Activated effector memory CD4-positive, alpha-beta T cell treated with anti-CD3 and anti-CD28 coated beads, Interleukin-2, amount 50 U/mL, for 16 hours (primary cell): Measurements from ENCODE around the gene GFI1B.
A peak's percentile ranks its signal among the peaks of the same experiment; 100 is the strongest.
"Not testable (repeated sequence)": the region's sequence is repeated elsewhere in the genome, so short reads cannot be mapped to it uniquely, and the experiment has no call there.

Experiments used
- DNase-seq: peaks from one replicate; pipeline ENCODE4 v3.0.0-alpha.2; 2020

GFI1B gene

GRCh38 chr9:132978451-132979131, at the start of gene GFI1B:
TSS of gene GFI1B (plus strand) at chr9:132978694. CDS start at chr9:132986679, 7,985 bp downstream.
- DNase-seq, result no peak

- DNase-seq, result no peak
Observed at GRCh38 chr9:132931178-132931735, 47.2 kb upstream of the GFI1B start.

- no peak for DNase-seq
Observed at GRCh38 chr9:132935026-132935425, 43.5 kb upstream of the GFI1B start.

- no peak for DNase-seq
Observed at GRCh38 chr9:132937463-132937901, 41.0 kb upstream of the GFI1B start.

- no peak for DNase-seq
Observed at GRCh38 chr9:132939169-132939568, 39.3 kb upstream of the GFI1B start.

GRCh38 chr9:132942541-132943182, 35.8 kb upstream of the GFI1B start:
- DNase-seq, result no peak

- DNase-seq, result peak; percentile 64
Observed at GRCh38 chr9:132943651-132944293, 34.7 kb upstream of the GFI1B start.

GRCh38 chr9:132944294-132945185, 34.0 kb upstream of the GFI1B start, which contains the start of gene TSC1:
TSS of gene TSC1 (minus strand) at chr9:132944616. CDS start at chr9:132928872, 15,744 bp downstream.
- DNase-seq, result peak; percentile 99

GRCh38 chr9:132945186-132946130, 33.0 kb upstream of the GFI1B start:
- DNase-seq, result no peak

- no peak for DNase-seq
Observed at GRCh38 chr9:132946211-132946610, 32.3 kb upstream of the GFI1B start.

GRCh38 chr9:132946631-132947295, 31.7 kb upstream of the GFI1B start:
- no peak for DNase-seq

GRCh38 chr9:132947756-132948155, 30.7 kb upstream of the GFI1B start:
- DNase-seq, result no peak

- DNase-seq, result no peak
Observed at GRCh38 chr9:132948482-132949050, 29.9 kb upstream of the GFI1B start.

GRCh38 chr9:132949709-132950108, 28.8 kb upstream of the GFI1B start:
- no peak for DNase-seq

GRCh38 chr9:132955123-132955522, 23.4 kb upstream of the GFI1B start:
- DNase-seq, result no peak

GRCh38 chr9:132955768-132956167, 22.7 kb upstream of the GFI1B start:
- no peak for DNase-seq

- DNase-seq, result no peak
Observed at GRCh38 chr9:132957805-132958204, 20.7 kb upstream of the GFI1B start.

GRCh38 chr9:132961002-132961401, 17.5 kb upstream of the GFI1B start:
- no peak for DNase-seq

- no peak for DNase-seq
Observed at GRCh38 chr9:132965478-132965877, 13.0 kb upstream of the GFI1B start.

- DNase-seq, result not testable (repeated sequence)
Observed at GRCh38 chr9:132967908-132968307, 10.6 kb upstream of the GFI1B start.
